ENCODE results near the gene NFKBIE. TPM values are rescaled to one million over a fixed set of nuclear protein-coding genes. Genes with fewer than 3 reads are reported as not detected.

NFKBIE gene
- total RNA-seq, 1 experiment from 2014 or later: 7.4 TPM

- Histone ChIP-seq H3K27me3 (ENCODE audit: low read length) (peaks cover 80% of the 10 kb centered on the region), H3K36me3 (ENCODE audit: low read depth, low read length) (no peaks in the 10 kb centered on the region), H3K4me3 (ENCODE audit: low read length) (no peak overlapping the region), H4K20me1 (ENCODE audit: low read length) (no peaks in the 10 kb centered on the region), H3K9me2 (replicated peaks; ENCODE audit: low read length) (no peaks in the 10 kb centered on the region), H3K27ac (ENCODE audit: low read length) (no peak overlapping the region), H3F3A (ENCODE audit: low read length, unreplicated experiment) (no peaks in the 10 kb centered on the region), H3K79me2 (ENCODE audit: low read length) (no peaks in the 10 kb centered on the region), H3K9ac (ENCODE audit: low read length) (no peak overlapping the region), H2AFZ (ENCODE audit: low read length) (no peak overlapping the region), H3K4me2 (ENCODE audit: low read length) (no peak overlapping the region), H3K4me1 (ENCODE audit: insufficient read depth, low read length) (no peaks in the 10 kb centered on the region), H3K9me3 (ENCODE audit: low read length) (no peaks in the 10 kb centered on the region)
- ChIA-PET POLR2A (ENCODE audit: unreplicated experiment) (no interaction called here), CTCF (no interaction called here)
- no peak for ATAC-seq
- intact Hi-C loops (cut with micrococcal nuclease): no loop called here
- TF ChIP-seq CTCF (conservative IDR thresholded peaks at IDR 0.05; ENCODE audit: low read depth, low read length) (no peak), EZH2 (IDR thresholded peaks at IDR 0.05; ENCODE audit: low read length, unreplicated experiment) (no peak), EZH2phosphoT487 (IDR thresholded peaks at IDR 0.05; ENCODE audit: borderline replicate concordance, low read length) (no peak)
- DNase-seq: no peak
- no TSS peak for BruUV-seq (replicated peaks)
Observed at GRCh38 chr6:44286285-44286565, 20.9 kb upstream of the NFKBIE start.

- H3K27ac ChIP-seq (ENCODE audit: low read length): no peak overlapping the region
- no peak for TF ChIP-seq EZH2 (IDR thresholded peaks at IDR 0.05; ENCODE audit: low read length, unreplicated experiment)
- no peak for TF ChIP-seq CTCF (conservative IDR thresholded peaks at IDR 0.05; ENCODE audit: low read depth, low read length)
- no peak for TF ChIP-seq EZH2phosphoT487 (IDR thresholded peaks at IDR 0.05; ENCODE audit: borderline replicate concordance, low read length)
- no peaks in the 10 kb centered on the region for H3K36me3 ChIP-seq (ENCODE audit: low read depth, low read length)
- DNase-seq (peak; percentile 34), ATAC-seq (no peak)
- no peaks in the 10 kb centered on the region for H3K9me2 ChIP-seq (replicated peaks; ENCODE audit: low read length)
- intact Hi-C loops (cut with micrococcal nuclease): no loop called here
- H3K9me3 ChIP-seq (ENCODE audit: low read length): no peaks in the 10 kb centered on the region
- H4K20me1 ChIP-seq (ENCODE audit: low read length): no peaks in the 10 kb centered on the region
- H3F3A ChIP-seq (ENCODE audit: low read length, unreplicated experiment): no peaks in the 10 kb centered on the region
- no peak overlapping the region for H3K9ac ChIP-seq (ENCODE audit: low read length)
- no peak overlapping the region for H3K4me3 ChIP-seq (ENCODE audit: low read length)
- POLR2A ChIA-PET (ENCODE audit: unreplicated experiment): no interaction called here
- CTCF ChIA-PET: no interaction called here
- H2AFZ ChIP-seq (ENCODE audit: low read length): no peak overlapping the region
- no TSS peak for BruUV-seq (replicated peaks)
- peaks cover 77% of the 10 kb centered on the region for H3K27me3 ChIP-seq (ENCODE audit: low read length)
- no peaks in the 10 kb centered on the region for H3K4me1 ChIP-seq (ENCODE audit: insufficient read depth, low read length)
- no peaks in the 10 kb centered on the region for H3K79me2 ChIP-seq (ENCODE audit: low read length)
- no peak overlapping the region for H3K4me2 ChIP-seq (ENCODE audit: low read length)
Observed at GRCh38 chr6:44285552-44286284, 20.4 kb upstream of the NFKBIE start.

- ATAC-seq (no peak), DNase-seq (no peak)
- Histone ChIP-seq H3K4me1 (ENCODE audit: insufficient read depth, low read length) (no peaks in the 10 kb centered on the region), H3K27me3 (ENCODE audit: low read length) (peaks cover 68% of the 10 kb centered on the region), H3F3A (ENCODE audit: low read length, unreplicated experiment) (no peaks in the 10 kb centered on the region), H4K20me1 (ENCODE audit: low read length) (no peaks in the 10 kb centered on the region), H3K9me2 (replicated peaks; ENCODE audit: low read length) (no peaks in the 10 kb centered on the region), H3K79me2 (ENCODE audit: low read length) (no peaks in the 10 kb centered on the region), H3K4me3 (ENCODE audit: low read length) (no peak overlapping the region), H3K27ac (ENCODE audit: low read length) (no peak overlapping the region), H2AFZ (ENCODE audit: low read length) (no peak overlapping the region), H3K9ac (ENCODE audit: low read length) (no peak overlapping the region), H3K9me3 (ENCODE audit: low read length) (no peaks in the 10 kb centered on the region), H3K4me2 (ENCODE audit: low read length) (no peak overlapping the region), H3K36me3 (ENCODE audit: low read depth, low read length) (no peaks in the 10 kb centered on the region)
- no peak for TF ChIP-seq EZH2 (IDR thresholded peaks at IDR 0.05; ENCODE audit: low read length, unreplicated experiment)
- TF ChIP-seq CTCF (conservative IDR thresholded peaks at IDR 0.05; ENCODE audit: low read depth, low read length): no peak
- no peak for TF ChIP-seq EZH2phosphoT487 (IDR thresholded peaks at IDR 0.05; ENCODE audit: borderline replicate concordance, low read length)
- intact Hi-C loops (cut with micrococcal nuclease): no loop called here
- no TSS peak for BruUV-seq (replicated peaks)
- ChIA-PET CTCF (no interaction called here), POLR2A (ENCODE audit: unreplicated experiment) (no interaction called here)
Observed at GRCh38 chr6:44284867-44285266, 19.5 kb upstream of the NFKBIE start.
